H9 (cell line): ENCODE data around the gene KMT2C. TPM values are rescaled to one million over a fixed set of nuclear protein-coding genes. Genes with fewer than 3 reads are reported as not detected.

Experiments used
- DNase-seq: peaks from one replicate; pipeline ENCODE4 v3.0.0-alpha.2; 2017
- H2AFZ ChIP-seq: one replicate; pipeline ENCODE4 v1.6.1; 2013; ENCODE audit warnings: mild to moderate bottlenecking, low read length, control low read depth, moderate library complexity
- H2AK5ac ChIP-seq: 2 replicates; pipeline ENCODE4 v1.6.1; 2013; ENCODE audit warnings: low read length, control low read depth, mixed read lengths; ENCODE audit not compliant: insufficient read length
- H2BK120ac ChIP-seq: one replicate; pipeline ENCODE4 v1.6.1; 2013; ENCODE audit warnings: low read depth, mild to moderate bottlenecking, low read length, control low read depth, inconsistent platforms; ENCODE audit not compliant: poor library complexity, severe bottlenecking
- H2BK12ac ChIP-seq: 2 replicates; pipeline ENCODE4 v1.6.1; 2013; ENCODE audit warnings: low read length, control low read depth, mixed read lengths, low read depth; ENCODE audit not compliant: insufficient read length
- H2BK15ac ChIP-seq: 2 replicates; pipeline ENCODE4 v1.6.1; 2013; ENCODE audit warnings: low read depth, low read length, control low read depth
- H2BK20ac ChIP-seq: one replicate; pipeline ENCODE4 v1.6.1; 2013; ENCODE audit warnings: low read depth, mild to moderate bottlenecking, low read length, control low read depth, inconsistent platforms; ENCODE audit not compliant: poor library complexity, severe bottlenecking
- H2BK5ac ChIP-seq: 2 replicates; pipeline ENCODE4 v1.6.1; 2013; ENCODE audit warnings: low read length, control low read depth, mixed read lengths; ENCODE audit not compliant: insufficient read length
- H3K14ac ChIP-seq: 2 replicates; pipeline ENCODE4 v1.6.1; 2013; ENCODE audit warnings: low read length, control low read depth; ENCODE audit not compliant: insufficient read depth
- H3K18ac ChIP-seq: 2 replicates; pipeline ENCODE4 v1.6.1; 2013; ENCODE audit warnings: low read depth, mild to moderate bottlenecking, mixed read lengths, low read length, control low read depth; ENCODE audit not compliant: insufficient read length
- H3K23ac ChIP-seq: 2 replicates; pipeline ENCODE4 v1.6.1; 2013; ENCODE audit warnings: low read length, control low read depth, mixed read lengths, low read depth; ENCODE audit not compliant: insufficient read length
- H3K23me2 ChIP-seq: 2 replicates; pipeline ENCODE4 v1.6.1; 2013; ENCODE audit warnings: low read depth, mild to moderate bottlenecking, mixed read lengths, low read length, control low read depth; ENCODE audit not compliant: insufficient read length, poor library complexity, severe bottlenecking
- H3K27ac ChIP-seq: 2 replicates; pipeline ENCODE4 v1.5.1; 2013; ENCODE audit warnings: low read length, control low read depth, mixed read lengths, low read depth; ENCODE audit not compliant: insufficient read length
- H3K27me3 ChIP-seq: 2 replicates; pipeline ENCODE4 v1.6.1; 2013; ENCODE audit warnings: low read length, control low read depth, inconsistent platforms; ENCODE audit not compliant: insufficient read depth
- H3K4ac ChIP-seq: 2 replicates; pipeline ENCODE4 v1.6.1; 2013; ENCODE audit warnings: low read depth, mild to moderate bottlenecking, control low read depth, inconsistent platforms, low read length, moderate library complexity
- H3K4me1 ChIP-seq: 2 replicates; pipeline ENCODE4 v1.6.1; 2013; ENCODE audit warnings: low read length, control low read depth, inconsistent platforms; ENCODE audit not compliant: insufficient read depth
- H3K4me2 ChIP-seq: 2 replicates; pipeline ENCODE4 v1.6.1; 2013; ENCODE audit warnings: low read length, control low read depth, mixed read lengths; ENCODE audit not compliant: insufficient read length, insufficient read depth
- H3K56ac ChIP-seq: 2 replicates; pipeline ENCODE4 v1.6.1; 2013; ENCODE audit warnings: low read depth, mild to moderate bottlenecking, mixed read lengths, low read length, control low read depth; ENCODE audit not compliant: insufficient read length
- H3K79me1 ChIP-seq: 2 replicates; pipeline ENCODE4 v1.6.1; 2013; ENCODE audit warnings: low read depth, mild to moderate bottlenecking, moderate library complexity, low read length, control low read depth, inconsistent platforms; ENCODE audit not compliant: insufficient read depth, poor library complexity, severe bottlenecking
- H3K79me2 ChIP-seq: 2 replicates; pipeline ENCODE4 v1.6.1; 2013; ENCODE audit warnings: low read length, control low read depth, inconsistent platforms; ENCODE audit not compliant: insufficient read depth
- H3K9ac ChIP-seq: 2 replicates; pipeline ENCODE4 v1.6.1; 2013; ENCODE audit warnings: low read length, control low read depth, mixed read lengths; ENCODE audit not compliant: insufficient read length; ENCODE audit errors: extremely low read depth
- H3K9me3 ChIP-seq: one replicate; pipeline ENCODE4 v1.6.1; 2013; ENCODE audit warnings: low read depth, low read length, inconsistent platforms; ENCODE audit not compliant: control insufficient read depth
- H3T11ph ChIP-seq: one replicate; pipeline ENCODE4 v1.6.1; 2013; ENCODE audit warnings: mild to moderate bottlenecking, low read length, control low read depth, inconsistent platforms
- H4K20me1 ChIP-seq: one replicate; pipeline ENCODE4 v1.6.1; 2013; ENCODE audit not compliant: control insufficient read depth, insufficient read length, insufficient read depth
- H4K5ac ChIP-seq: 2 replicates; pipeline ENCODE4 v1.6.1; 2013; ENCODE audit warnings: low read depth, mild to moderate bottlenecking, mixed read lengths, low read length, control low read depth; ENCODE audit not compliant: insufficient read length
- H4K8ac ChIP-seq: replicated peaks from 2 replicates; pipeline ENCODE4 v1.6.1; 2013; ENCODE audit warnings: low read length, control low read depth, mixed read lengths, low read depth; ENCODE audit not compliant: insufficient read length
- H4K91ac ChIP-seq: 2 replicates; pipeline ENCODE4 v1.6.1; 2013; ENCODE audit warnings: low read depth, mild to moderate bottlenecking, moderate library complexity, mixed read lengths, low read length, control low read depth; ENCODE audit not compliant: insufficient read length
- H3K27ac Mint-ChIP-seq, 3 experiments: 2 replicates in 2 of 3; 3 replicates in 1 of 3; pipeline ENCODE4 v1.8.0; 2020 to 2021; ENCODE audit warnings: mixed read lengths in 3 of 3, mild to moderate bottlenecking in 1 of 3, moderate library complexity in 1 of 3
- H3K27me3 Mint-ChIP-seq: 2 replicates; pipeline ENCODE4 v1.8.0; 2021; ENCODE audit warnings: low read depth, mild to moderate bottlenecking, moderate library complexity, mixed read lengths
- H3K36me3 Mint-ChIP-seq, 3 experiments: 2 replicates in 2 of 3; 3 replicates in 1 of 3; pipeline ENCODE4 v1.8.0; 2020 to 2021; ENCODE audit warnings: low read depth in 3 of 3, mixed read lengths in 3 of 3; ENCODE audit not compliant: insufficient read depth in 1 of 3
- H3K4me1 Mint-ChIP-seq, 2 experiments: 2 replicates each; pipeline ENCODE4 v1.8.0; 2020; ENCODE audit warnings: mixed read lengths in 2 of 2
- H3K4me3 Mint-ChIP-seq, 2 experiments: 2 replicates in 1 of 2; 3 replicates in 1 of 2; pipeline ENCODE4 v1.8.0; 2020 to 2021; ENCODE audit warnings: mild to moderate bottlenecking in 2 of 2, mixed read lengths in 2 of 2, moderate library complexity in 1 of 2
- H3K9me3 Mint-ChIP-seq, 2 experiments: 2 replicates in 1 of 2; 3 replicates in 1 of 2; pipeline ENCODE4 v1.8.0; 2020; ENCODE audit warnings: mild to moderate bottlenecking in 2 of 2, mixed read lengths in 2 of 2, moderate library complexity in 1 of 2
- total RNA-seq: library from RNA; stranded (reverse); gene quantifications from 2 replicates; pipeline ENCODE4 v1.2.1, GENCODE V29; 2021
- TF ChIP-seq, protein P1 (sequence below): fragments of 200-600 bp; sonication (generic); conservative IDR thresholded peaks from 3 replicates; pipeline ENCODE4 v1.8.0; 2021; ENCODE audit warnings: antibody characterized with exemption, mild to moderate bottlenecking

The KMT2C gene
- total RNA-seq, 1 experiment from 2014 or later = 32.2 TPM

DNA sequence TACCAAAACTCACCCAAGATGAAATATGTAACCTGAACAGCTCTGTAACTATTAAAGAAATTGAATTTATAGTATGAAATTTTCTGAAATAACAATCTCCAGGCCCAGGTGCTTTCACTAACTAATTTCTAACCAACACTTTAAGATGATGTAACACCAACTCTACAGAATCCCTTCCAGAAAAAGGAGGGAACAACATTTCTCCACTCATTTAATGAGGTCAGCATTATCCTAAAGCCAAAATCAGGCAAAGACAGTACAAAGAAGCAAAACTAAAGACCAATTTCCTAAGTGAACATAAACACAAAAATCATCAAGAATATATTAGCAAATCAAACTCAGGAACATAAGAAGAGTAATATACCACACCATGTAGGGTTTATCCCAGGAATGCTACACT, 65.5 kb downstream of the KMT2C start:
- Histone ChIP-seq H3K23me2 (no peaks in the 10 kb centered on the region), H3T11ph (no peak overlapping the region), H2AK5ac (no peak overlapping the region), H2BK12ac (no peak overlapping the region), H3K14ac (no peak overlapping the region), H3K9me3 (no peaks in the 10 kb centered on the region), H3K4ac (no peak overlapping the region), H4K20me1 (no peaks in the 10 kb centered on the region), H3K27me3 (no peaks in the 10 kb centered on the region), H4K5ac (no peak overlapping the region), H3K18ac (no peak overlapping the region), H3K4me2 (no peak overlapping the region), H3K56ac (no peak overlapping the region), H3K9ac (no peak overlapping the region), H3K27ac (no peak overlapping the region), H2BK120ac (no peak overlapping the region), H4K91ac (no peak overlapping the region), H2AFZ (no peak overlapping the region), H2BK15ac (no peak overlapping the region), H3K79me2 (peaks cover 6% of the 10 kb centered on the region; the same call in 1 of the 2 replicates), H2BK20ac (no peak overlapping the region), H3K79me1 (no peaks in the 10 kb centered on the region), H3K23ac (no peak overlapping the region), H3K4me1 (no peaks in the 10 kb centered on the region; the same call in 1 of the 2 replicates), H4K8ac (no peak overlapping the region), H2BK5ac (no peak overlapping the region)
- no peak for DNase-seq
- Mint-ChIP-seq H3K4me1 (peaks cover 26% of the 10 kb centered on the region in 2 experiments), H3K4me3 (no peak overlapping the region), H3K36me3 (peaks cover 2 to 4% (median 2%) of the 10 kb centered on the region in 3 experiments; a peak in 4 of 7 replicates), H3K9me3 (peaks cover 0 to 2% of the 10 kb centered on the region in 2 experiments; a peak in 1 of 5 replicates), H3K27me3 (no peaks in the 10 kb centered on the region), H3K27ac (peak overlapping the region in 1 of 3 experiments; percentile 26; a peak in 2 of 7 replicates)
- TF ChIP-seq, protein P1, sequence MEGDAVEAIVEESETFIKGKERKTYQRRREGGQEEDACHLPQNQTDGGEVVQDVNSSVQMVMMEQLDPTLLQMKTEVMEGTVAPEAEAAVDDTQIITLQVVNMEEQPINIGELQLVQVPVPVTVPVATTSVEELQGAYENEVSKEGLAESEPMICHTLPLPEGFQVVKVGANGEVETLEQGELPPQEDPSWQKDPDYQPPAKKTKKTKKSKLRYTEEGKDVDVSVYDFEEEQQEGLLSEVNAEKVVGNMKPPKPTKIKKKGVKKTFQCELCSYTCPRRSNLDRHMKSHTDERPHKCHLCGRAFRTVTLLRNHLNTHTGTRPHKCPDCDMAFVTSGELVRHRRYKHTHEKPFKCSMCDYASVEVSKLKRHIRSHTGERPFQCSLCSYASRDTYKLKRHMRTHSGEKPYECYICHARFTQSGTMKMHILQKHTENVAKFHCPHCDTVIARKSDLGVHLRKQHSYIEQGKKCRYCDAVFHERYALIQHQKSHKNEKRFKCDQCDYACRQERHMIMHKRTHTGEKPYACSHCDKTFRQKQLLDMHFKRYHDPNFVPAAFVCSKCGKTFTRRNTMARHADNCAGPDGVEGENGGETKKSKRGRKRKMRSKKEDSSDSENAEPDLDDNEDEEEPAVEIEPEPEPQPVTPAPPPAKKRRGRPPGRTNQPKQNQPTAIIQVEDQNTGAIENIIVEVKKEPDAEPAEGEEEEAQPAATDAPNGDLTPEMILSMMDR = no peak
